GM23338 (cell line): Measurements from ENCODE around the gene SYT14. TPM values are rescaled to one million over a fixed set of nuclear protein-coding genes. Genes with fewer than 3 reads are reported as not detected.

Experiments
- ATAC-seq: fragments of 200-7000 bp; cut with Tn5 transposase; 3 replicates; pipeline ENCODE4 v1.9.1; 2020
- DNase-seq: peaks from one replicate; pipeline ENCODE4 v3.0.0-alpha.2; 2015; ENCODE audit warnings: low spot score
- H2AFZ ChIP-seq: fragments of 200-600 bp; sonication (generic); 2 replicates; pipeline ENCODE4 v1.8.0; 2016; ENCODE audit warnings: antibody characterized with exemption, mild to moderate bottlenecking, moderate library complexity
- H3F3A ChIP-seq: fragments of 200-600 bp; sonication (generic); replicated peaks from 2 replicates; pipeline ENCODE4 v1.8.0; 2017; ENCODE audit warnings: antibody characterized with exemption, mixed run types, low read depth
- H3K27ac ChIP-seq: fragments of 200-600 bp; sonication (generic); 2 replicates; pipeline ENCODE4 v1.6.1; 2016; ENCODE audit warnings: low read depth
- H3K27me3 ChIP-seq: fragments of 200-600 bp; sonication (generic); 2 replicates; pipeline ENCODE4 v1.8.0; 2016; ENCODE audit warnings: mild to moderate bottlenecking, mixed run types, moderate library complexity; ENCODE audit not compliant: insufficient read depth
- H3K36me3 ChIP-seq: fragments of 200-600 bp; sonication (generic); 2 replicates; pipeline ENCODE4 v1.8.0; 2016; ENCODE audit warnings: mild to moderate bottlenecking; ENCODE audit not compliant: insufficient read depth
- H3K4me1 ChIP-seq: fragments of 200-600 bp; sonication (generic); 2 replicates; pipeline ENCODE4 v1.8.0; 2016; ENCODE audit warnings: mild to moderate bottlenecking, moderate library complexity; ENCODE audit not compliant: insufficient read depth
- H3K4me2 ChIP-seq: fragments of 200-600 bp; sonication (generic); 2 replicates; pipeline ENCODE4 v1.7.1; 2017; ENCODE audit warnings: mixed run types
- H3K4me3 ChIP-seq: fragments of 200-600 bp; sonication (generic); 2 replicates; pipeline ENCODE4 v1.6.1; 2016; ENCODE audit warnings: mixed run types
- H3K79me2 ChIP-seq: fragments of 200-600 bp; sonication (generic); replicated peaks from 2 replicates; pipeline ENCODE4 v1.8.0; 2017; ENCODE audit warnings: mild to moderate bottlenecking; ENCODE audit not compliant: insufficient read depth
- H3K9me2 ChIP-seq: fragments of 200-600 bp; sonication (generic); 2 replicates; pipeline ENCODE4 v1.8.0; 2017; ENCODE audit not compliant: insufficient read depth
- H4K20me1 ChIP-seq: fragments of 200-600 bp; sonication (generic); replicated peaks from 2 replicates; pipeline ENCODE4 v1.8.0; 2017; ENCODE audit warnings: mild to moderate bottlenecking; ENCODE audit not compliant: insufficient read depth
- H3K27ac Mint-ChIP-seq: 2 replicates; pipeline ENCODE4 v1.8.0; 2020; ENCODE audit warnings: inconsistent platforms, mild to moderate bottlenecking, moderate library complexity, mixed read lengths
- H3K27me3 Mint-ChIP-seq: 3 replicates; pipeline ENCODE4 v1.8.0; 2022; ENCODE audit warnings: low read depth, mild to moderate bottlenecking, moderate library complexity, mixed read lengths, inconsistent platforms; ENCODE audit not compliant: insufficient read depth, poor library complexity
- H3K36me3 Mint-ChIP-seq: 3 replicates; pipeline ENCODE4 v1.8.0; 2021; ENCODE audit warnings: low read depth, mild to moderate bottlenecking, inconsistent platforms, moderate library complexity, mixed read lengths
- H3K4me1 Mint-ChIP-seq: 3 replicates; pipeline ENCODE4 v1.8.0; 2020; ENCODE audit warnings: mild to moderate bottlenecking, inconsistent platforms, mixed read lengths
- H3K4me3 Mint-ChIP-seq: 3 replicates; pipeline ENCODE4 v1.8.0; 2021; ENCODE audit warnings: moderate library complexity, mild to moderate bottlenecking, inconsistent platforms, mixed read lengths
- H3K9me3 Mint-ChIP-seq: 3 replicates; pipeline ENCODE4 v1.8.0; 2020; ENCODE audit warnings: moderate library complexity, mild to moderate bottlenecking, inconsistent platforms, mixed read lengths
- CREB1 ChIP-seq: fragments of 250-450 bp; sonication (Bioruptor Pico); IDR thresholded peaks from 2 replicates; pipeline ENCODE4 v1.5.0; 2020; ENCODE audit warnings: low read depth, mild to moderate bottlenecking, moderate library complexity
- CTCF ChIP-seq, 2 experiments: fragments of 200-600 bp in 1 of 2; sonication (generic) in 1 of 2; conservative IDR thresholded peaks; 2 replicates each; pipeline versions ENCODE4 v1.5.1 to v1.6.1; 2016 to 2017; ENCODE audit warnings: antibody characterized with exemption in 2 of 2, low read depth in 2 of 2, mild to moderate bottlenecking in 2 of 2, moderate library complexity in 1 of 2
- EZH2 ChIP-seq: fragments of 200-600 bp; sonication (generic); IDR thresholded peaks from one replicate; pipeline ENCODE4 v1.8.0; 2017; ENCODE audit warnings: antibody characterized with exemption, mild to moderate bottlenecking, low read depth; ENCODE audit not compliant: unreplicated experiment
- EZH2phosphoT487 ChIP-seq: fragments of 200-600 bp; sonication (generic); IDR thresholded peaks from one replicate; pipeline ENCODE4 v1.8.1; 2018; ENCODE audit warnings: antibody characterized with exemption; ENCODE audit not compliant: unreplicated experiment
- NANOG ChIP-seq: IDR thresholded peaks from 2 replicates; pipeline ENCODE4 v1.6.1; 2016; ENCODE audit warnings: antibody characterized with exemption, borderline replicate concordance
- POLR2AphosphoS5 ChIP-seq: IDR thresholded peaks from 2 replicates; pipeline ENCODE4 v1.6.1; 2016; ENCODE audit warnings: antibody characterized with exemption, low read depth
- REST ChIP-seq: IDR thresholded peaks from one replicate; pipeline ENCODE4 v1.6.1; 2018; ENCODE audit warnings: antibody characterized with exemption; ENCODE audit not compliant: unreplicated experiment
- STAT1 ChIP-seq: IDR thresholded peaks from one replicate; pipeline ENCODE4 v1.6.1; 2016; ENCODE audit warnings: antibody characterized with exemption; ENCODE audit not compliant: unreplicated experiment
- ZNF114 ChIP-seq: fragments of 250-450 bp; sonication (Bioruptor Pico); IDR thresholded peaks from 2 replicates; pipeline ENCODE4 v1.5.0; 2020; ENCODE audit warnings: mild to moderate bottlenecking, moderate library complexity
- ZNF331 ChIP-seq: fragments of 250-450 bp; sonication (Bioruptor Pico); IDR thresholded peaks from 2 replicates; pipeline ENCODE4 v1.5.0; 2020; ENCODE audit warnings: low read depth, mild to moderate bottlenecking, moderate library complexity
- ZNF462 ChIP-seq: fragments of 250-450 bp; sonication (Bioruptor Pico); IDR thresholded peaks from 2 replicates; pipeline ENCODE4 v1.5.0; 2020; ENCODE audit warnings: mild to moderate bottlenecking, moderate library complexity
- polyA plus RNA-seq: library from polyadenylated mRNA; unstranded; fragments of >200 nt; fragmentation: Nextera tagmentation; extraction: Ambion mirVana; gene quantifications from 2 replicates; pipeline ENCODE4 v1.2.1, GENCODE V29; 2016
- total RNA-seq: library from RNA; depleted of rRNA; stranded (reverse); fragments of >200 nt; shearing (Covaris generic); gene quantifications from 2 replicates; pipeline ENCODE4 v1.2.3, GENCODE V29; 2014

SYT14 gene
- total and polyA plus RNA-seq, 2 experiments from 2014 or later = 5.2 to 22.4 TPM

- TF ChIP-seq ZNF462 (CRISPR knock-in tag) = no peak
Measured at GRCh38 chr1:210213335-210213734, 275.3 kb downstream of the SYT14 start (continued).

- H3F3A ChIP-seq = no peaks in the 10 kb centered on the region
- H3K36me3 ChIP-seq = no peaks in the 10 kb centered on the region
- H3K27me3 Mint-ChIP-seq = no peaks in the 10 kb centered on the region
- no peak overlapping the region for H2AFZ ChIP-seq
- H3K9me2 ChIP-seq = no peaks in the 10 kb centered on the region
- H3K4me3 ChIP-seq = no peak overlapping the region
- no peaks in the 10 kb centered on the region for H3K36me3 Mint-ChIP-seq
- H3K4me1 Mint-ChIP-seq = peaks cover 8% of the 10 kb centered on the region
- H3K27ac ChIP-seq = no peak overlapping the region
- H3K4me1 ChIP-seq = peaks cover 9% of the 10 kb centered on the region
- no peak overlapping the region for H3K4me3 Mint-ChIP-seq
- no peaks in the 10 kb centered on the region for H3K27me3 ChIP-seq
- no peaks in the 10 kb centered on the region for H4K20me1 ChIP-seq
- no peaks in the 10 kb centered on the region for H3K79me2 ChIP-seq
- H3K9me3 Mint-ChIP-seq = no peaks in the 10 kb centered on the region
- no peak overlapping the region for H3K27ac Mint-ChIP-seq
- ATAC-seq (no peak), DNase-seq (no peak)
- no peak overlapping the region for H3K4me2 ChIP-seq
- TF ChIP-seq ZNF114 (no peak), CREB1 (CRISPR knock-in tag) (no peak), STAT1 (no peak), EZH2phosphoT487 (no peak), REST (no peak), NANOG (no peak), ZNF331 (CRISPR knock-in tag) (no peak), POLR2AphosphoS5 (no peak), CTCF (conservative IDR thresholded peaks at IDR 0.05; ENCODE audit: low read depth in 2 of 2) (no peak), EZH2 (no peak)
Measured at GRCh38 chr1:210214573-210215409, 276.8 kb downstream of the SYT14 start.
